Ectodermal cell (in vitro differentiated cells): ENCODE measurements around the gene SPATA16. TPM values are rescaled to one million over a fixed set of nuclear protein-coding genes. Genes with fewer than 3 reads are reported as not detected.
"Not testable (repeated sequence)": the region's sequence is repeated elsewhere in the genome, so short reads cannot be mapped to it uniquely, and the experiment has no call there.

Experiments
- H3K27ac ChIP-seq: 2 replicates; pipeline ENCODE4 v1.7.0; 2013; ENCODE audit warnings: mild to moderate bottlenecking, low read depth, low read length; ENCODE audit not compliant: insufficient read depth, poor library complexity, severe bottlenecking
- H3K27me3 ChIP-seq: 2 replicates; pipeline ENCODE4 v1.7.0; 2013; ENCODE audit warnings: mild to moderate bottlenecking, low read length; ENCODE audit not compliant: insufficient read depth, control insufficient read depth, poor library complexity, severe bottlenecking
- H3K36me3 ChIP-seq: one replicate; pipeline ENCODE4 v1.7.0; 2013; ENCODE audit warnings: low read length; ENCODE audit not compliant: control insufficient read depth, insufficient read depth
- H3K4me1 ChIP-seq: one replicate; pipeline ENCODE4 v1.7.0; 2013; ENCODE audit warnings: low read length; ENCODE audit not compliant: control insufficient read depth, insufficient read depth
- H3K4me3 ChIP-seq: 2 replicates; pipeline ENCODE4 v1.7.0; 2013; ENCODE audit warnings: low read depth, low read length, control low read depth; ENCODE audit not compliant: insufficient read depth
- H3K9me3 ChIP-seq: 2 replicates; pipeline ENCODE4 v1.7.0; 2013; ENCODE audit warnings: mild to moderate bottlenecking, low read length, moderate library complexity; ENCODE audit not compliant: control insufficient read depth
- WGBS, 2 experiments: methylation state at CpG; one replicate each; pipeline ENCODE4 v1.1.7; 2013; ENCODE audit warnings: missing lambda C conversion rate in 2 of 2; 5-methylcytosine and 5-hydroxymethylcytosine counted together
- polyA plus RNA-seq, 4 experiments: library from polyadenylated mRNA; stranded (reverse); fragments of 50-300 nt; gene quantifications; one replicate each; pipeline ENCODE4 v1.2.3, GENCODE V29; 2013

The SPATA16 gene, protein sequence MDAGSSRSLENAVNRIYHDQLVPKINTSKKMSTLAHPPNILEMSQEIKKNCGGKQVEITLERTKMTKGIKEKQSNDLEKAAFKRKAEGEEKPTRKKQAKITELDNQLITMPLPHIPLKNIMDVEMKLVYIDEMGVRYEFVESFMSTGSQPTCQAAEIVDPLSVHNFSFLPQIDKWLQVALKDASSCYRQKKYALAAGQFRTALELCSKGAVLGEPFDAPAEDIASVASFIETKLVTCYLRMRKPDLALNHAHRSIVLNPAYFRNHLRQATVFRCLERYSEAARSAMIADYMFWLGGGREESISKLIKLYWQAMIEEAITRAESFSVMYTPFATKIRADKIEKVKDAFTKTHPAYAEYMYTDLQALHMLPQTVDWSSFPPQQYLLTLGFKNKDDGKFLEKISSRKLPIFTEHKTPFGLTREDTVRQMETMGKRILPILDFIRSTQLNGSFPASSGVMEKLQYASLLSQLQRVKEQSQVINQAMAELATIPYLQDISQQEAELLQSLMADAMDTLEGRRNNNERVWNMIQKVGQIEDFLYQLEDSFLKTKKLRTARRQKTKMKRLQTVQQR
- not detected for polyA plus RNA-seq (2013, experiment 1 of 4)
- not detected for polyA plus RNA-seq (2013, experiment 2 of 4)
- not detected for polyA plus RNA-seq (2013, experiment 3 of 4)
- not detected for polyA plus RNA-seq (2013, experiment 4 of 4)

DNA sequence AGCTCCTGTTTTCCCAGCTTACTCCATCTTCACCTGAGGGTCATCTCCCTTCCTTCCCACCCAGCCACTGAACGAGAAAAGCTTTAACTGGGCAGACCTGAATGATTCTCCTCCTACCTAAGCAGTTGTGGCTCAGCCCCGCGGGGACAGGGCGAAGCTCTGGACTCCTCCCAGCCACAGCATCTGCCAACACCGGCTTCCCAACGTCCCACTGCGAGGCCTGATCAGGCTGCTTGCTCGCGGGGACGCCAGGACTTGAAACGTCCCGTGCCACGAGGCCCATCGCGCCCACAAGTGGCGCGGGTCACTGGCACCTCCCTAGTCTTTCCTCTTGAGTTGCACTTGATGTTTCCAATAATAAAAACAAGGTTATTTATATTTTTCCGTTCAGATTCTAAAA is at the start of gene SPATA16:
SPATA16 (minus strand) TSS at position 250 of the 400 bp plus-strand sequence. CDS start 23,504 bp downstream, outside the sequence.
- Histone ChIP-seq H3K9me3 (no peaks in the 10 kb centered on the region), H3K4me3 (no peak within 1 kb of the TSS), H3K27me3 (no peaks in the 10 kb centered on the region), H3K27ac (no peak within 1 kb of the TSS), H3K4me1 (peaks cover 9% of the 10 kb centered on the region), H3K36me3 (no peaks in the 10 kb centered on the region)
- WGBS, 2 experiments: 94 to 95% methylated on average over 17 of the region's 18 CpGs

DNA sequence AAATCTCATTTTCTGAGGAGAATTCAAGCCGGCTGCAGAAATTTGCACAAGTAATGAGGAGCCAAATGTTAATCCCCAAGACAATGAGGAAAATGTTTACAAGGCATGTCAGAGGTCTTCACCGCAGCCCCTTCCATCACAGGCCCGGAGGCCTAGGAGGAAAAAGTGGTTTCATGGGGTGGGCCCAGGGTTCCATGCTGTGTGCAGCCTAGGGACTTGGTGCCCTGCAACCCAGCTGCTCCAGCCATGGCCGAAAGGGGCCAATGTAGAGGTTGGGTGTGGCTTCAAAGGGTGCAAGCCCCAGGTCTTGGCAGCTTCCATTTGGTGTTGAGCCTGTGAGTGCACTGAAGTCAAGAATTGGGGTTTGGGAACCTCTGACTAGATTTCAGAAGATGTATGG is 42.0 kb upstream of the SPATA16 start:
- H3K36me3 ChIP-seq, H3K4me1 ChIP-seq, H3K27ac ChIP-seq, H3K27me3 ChIP-seq, H3K9me3 ChIP-seq, H3K4me3 ChIP-seq: not testable (repeated sequence)
- WGBS, 2 experiments: 94 to 95% methylated on average over 4 of the region's 4 CpGs

DNA sequence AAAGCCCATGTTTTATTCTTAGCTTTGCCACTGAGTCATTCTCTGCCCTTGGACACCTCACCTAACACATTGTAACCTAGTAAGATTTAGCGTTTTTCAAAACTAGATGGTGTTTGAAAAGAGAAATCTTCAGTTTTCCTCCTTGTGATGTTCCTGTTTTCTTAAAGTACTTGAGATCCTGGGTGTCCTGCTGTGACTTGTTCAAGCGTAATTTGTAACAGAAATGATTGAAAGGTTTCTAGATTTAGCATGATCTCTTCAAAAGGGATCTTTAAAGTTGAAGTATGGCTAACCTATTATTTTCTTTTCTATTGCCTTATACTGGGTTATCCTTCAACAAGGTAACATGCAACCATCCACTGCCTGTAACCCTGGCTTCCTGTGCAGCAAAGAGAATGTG is 32.6 kb upstream of the SPATA16 start:
- Histone ChIP-seq H3K9me3 (no peaks in the 10 kb centered on the region), H3K4me1 (no peaks in the 10 kb centered on the region), H3K27me3 (no peaks in the 10 kb centered on the region), H3K27ac (no peak overlapping the region), H3K36me3 (no peaks in the 10 kb centered on the region), H3K4me3 (no peak overlapping the region)
- 46 to 49% methylated on average over 2 of the region's 2 CpGs for WGBS, 2 experiments

DNA sequence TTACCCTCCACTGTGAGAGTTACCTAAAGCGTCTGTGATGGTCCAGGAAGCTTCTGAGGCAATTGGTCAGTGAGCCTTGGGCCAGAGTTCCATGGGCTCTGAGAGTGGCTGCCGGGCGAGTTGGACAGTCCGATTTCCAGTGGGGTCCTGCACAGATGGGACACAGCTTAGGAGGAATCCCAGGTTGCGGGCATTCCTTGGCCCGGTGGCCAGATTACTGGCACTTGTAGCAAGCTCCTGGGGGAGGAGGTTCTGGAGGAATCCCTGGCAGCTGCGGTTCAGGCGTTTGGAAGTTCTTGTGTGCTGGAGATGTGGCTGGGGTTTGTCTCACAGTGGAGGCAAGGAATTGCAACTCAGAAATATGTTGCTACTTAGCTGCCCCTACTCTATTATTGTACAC is 18.1 kb upstream of the SPATA16 start:
- not testable (repeated sequence) for H3K36me3 ChIP-seq, H3K27ac ChIP-seq, H3K4me1 ChIP-seq, H3K9me3 ChIP-seq, H3K27me3 ChIP-seq, H3K4me3 ChIP-seq
- 84 to 85% methylated on average over 8 of the region's 8 CpGs for WGBS, 2 experiments

DNA sequence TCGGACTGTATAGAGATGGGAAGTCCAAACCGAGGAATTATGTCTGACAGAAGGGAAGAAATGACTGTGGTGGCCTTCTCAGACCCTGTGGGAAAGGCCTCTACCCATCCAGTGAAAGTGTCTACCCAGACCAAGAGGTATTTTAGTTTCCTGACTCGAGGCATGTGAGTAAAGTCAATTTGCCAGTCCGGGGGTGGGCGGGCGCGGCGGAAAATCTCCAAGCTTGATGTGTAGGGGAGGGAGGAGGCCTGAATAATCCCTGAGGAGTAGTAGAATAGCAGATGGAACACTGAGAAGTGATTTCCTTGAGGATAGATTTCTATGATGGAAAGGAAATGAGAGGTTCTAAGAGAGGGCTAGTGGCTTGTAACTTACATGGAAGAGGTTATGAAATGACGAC is 15.5 kb upstream of the SPATA16 start:
- H3K36me3 ChIP-seq: not testable (repeated sequence)

DNA sequence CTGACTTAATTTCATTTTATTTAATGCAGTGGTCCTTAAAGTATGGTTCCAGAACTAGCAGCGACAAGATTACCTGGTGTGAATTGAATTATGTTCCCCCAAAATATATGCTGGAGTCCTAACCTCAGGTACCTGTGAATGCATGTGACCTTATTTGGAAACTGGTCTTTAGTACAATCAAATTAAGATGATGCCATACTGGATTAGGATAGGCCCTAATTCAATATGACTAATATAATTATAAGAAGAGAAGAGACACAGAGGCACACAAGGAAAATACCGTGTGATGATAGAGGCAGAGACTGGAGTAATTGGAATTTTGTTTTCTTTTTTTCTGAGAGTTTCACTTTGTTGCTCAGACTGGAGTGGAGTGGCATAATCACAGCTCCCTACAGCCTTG is 12.6 kb upstream of the SPATA16 start:
- no peaks in the 10 kb centered on the region for H3K4me1 ChIP-seq
- no peak overlapping the region for H3K4me3 ChIP-seq
- no peaks in the 10 kb centered on the region for H3K9me3 ChIP-seq
- 92 to 100% methylated on average over 2 of the region's 2 CpGs for WGBS, 2 experiments
- no peak overlapping the region for H3K27ac ChIP-seq
- no peaks in the 10 kb centered on the region for H3K36me3 ChIP-seq
- no peaks in the 10 kb centered on the region for H3K27me3 ChIP-seq

More for the DNA sequence above, 15.5 kb upstream of the SPATA16 start:
- not testable (repeated sequence) for H3K27ac ChIP-seq, H3K4me3 ChIP-seq, H3K9me3 ChIP-seq, H3K4me1 ChIP-seq, H3K27me3 ChIP-seq
- 94 to 96% methylated on average over 9 of the region's 9 CpGs for WGBS, 2 experiments

DNA sequence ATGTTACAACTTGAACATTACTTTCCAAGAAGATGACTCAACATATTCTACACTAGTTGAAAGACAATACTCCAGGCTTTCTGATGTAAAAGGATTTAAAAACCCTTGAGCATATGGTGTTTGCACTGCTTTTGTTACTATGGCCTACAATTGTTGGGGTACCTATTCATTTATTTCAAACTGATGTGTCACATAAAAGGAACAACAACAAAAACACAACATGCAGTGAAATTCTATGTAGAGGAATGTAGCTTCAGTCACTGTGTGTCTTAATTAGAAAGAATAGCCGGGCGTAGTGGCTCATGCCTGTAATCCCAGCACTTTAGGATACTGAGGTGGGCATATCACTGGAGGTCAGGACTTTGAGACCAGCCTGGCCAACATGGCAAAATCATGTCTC is 1.6 kb downstream of the SPATA16 start:
- Histone ChIP-seq H3K9me3 (no peaks in the 10 kb centered on the region), H3K36me3 (no peaks in the 10 kb centered on the region), H3K4me1 (peaks cover 9% of the 10 kb centered on the region), H3K27me3 (no peaks in the 10 kb centered on the region), H3K27ac (no peak overlapping the region), H3K4me3 (no peak overlapping the region)
- 78 to 79% methylated on average over 2 of the region's 2 CpGs for WGBS, 2 experiments

DNA sequence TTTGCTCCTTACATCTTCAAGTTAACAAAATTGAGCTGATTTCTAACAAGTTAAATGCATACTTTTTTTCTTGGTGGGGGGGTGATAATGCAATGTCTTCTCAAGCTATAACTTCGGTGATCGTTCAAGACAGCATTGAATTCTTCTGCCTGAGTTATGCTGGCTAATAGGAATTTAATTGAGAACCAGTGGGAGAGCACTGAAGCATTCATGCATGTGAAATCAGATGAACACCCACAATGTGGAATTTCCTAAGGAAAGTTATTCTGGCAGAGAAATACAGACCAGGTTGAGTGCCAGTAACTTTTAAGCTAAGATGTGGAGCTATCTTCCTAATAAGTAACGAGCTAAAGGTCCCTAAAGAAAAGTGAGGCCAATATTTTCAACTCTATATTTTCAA is 3.0 kb downstream of the SPATA16 start:
- H3K9me3 ChIP-seq: no peaks in the 10 kb centered on the region
- peak overlapping the region; percentile 26 for H3K27ac ChIP-seq
- H3K27me3 ChIP-seq: no peaks in the 10 kb centered on the region
- H3K36me3 ChIP-seq: no peaks in the 10 kb centered on the region
- no peak overlapping the region for H3K4me3 ChIP-seq
- peaks cover 9% of the 10 kb centered on the region for H3K4me1 ChIP-seq
- WGBS, 2 experiments: 66 to 76% methylated on average over 3 of the region's 3 CpGs

DNA sequence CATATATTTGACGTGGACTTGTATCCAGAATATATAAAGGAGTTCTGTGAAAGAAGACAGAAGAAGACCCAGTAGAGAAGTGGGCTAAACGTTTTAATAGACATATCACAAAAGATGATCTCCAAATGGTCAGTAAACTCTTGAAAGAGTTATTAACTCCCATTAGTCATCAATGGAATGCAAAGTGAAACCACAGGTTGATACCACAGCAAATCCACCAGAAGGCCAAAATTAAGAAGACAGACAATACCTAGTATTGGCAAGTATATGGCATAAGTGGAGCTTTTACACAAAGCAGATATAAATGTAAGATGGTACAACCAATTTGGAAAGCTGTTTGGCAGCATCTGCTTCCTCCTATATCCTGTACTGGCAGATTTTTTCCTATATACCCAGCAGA is 6.0 kb downstream of the SPATA16 start:
- H3K27me3 ChIP-seq: no peaks in the 10 kb centered on the region
- H3K36me3 ChIP-seq: no peaks in the 10 kb centered on the region
- H3K27ac ChIP-seq: no peak overlapping the region
- H3K9me3 ChIP-seq: no peaks in the 10 kb centered on the region
- peaks cover 9% of the 10 kb centered on the region for H3K4me1 ChIP-seq
- no peak overlapping the region for H3K4me3 ChIP-seq
- WGBS, 2 experiments: 45 to 100% methylated on average over 1 to 2 of the region's 2 CpGs

DNA sequence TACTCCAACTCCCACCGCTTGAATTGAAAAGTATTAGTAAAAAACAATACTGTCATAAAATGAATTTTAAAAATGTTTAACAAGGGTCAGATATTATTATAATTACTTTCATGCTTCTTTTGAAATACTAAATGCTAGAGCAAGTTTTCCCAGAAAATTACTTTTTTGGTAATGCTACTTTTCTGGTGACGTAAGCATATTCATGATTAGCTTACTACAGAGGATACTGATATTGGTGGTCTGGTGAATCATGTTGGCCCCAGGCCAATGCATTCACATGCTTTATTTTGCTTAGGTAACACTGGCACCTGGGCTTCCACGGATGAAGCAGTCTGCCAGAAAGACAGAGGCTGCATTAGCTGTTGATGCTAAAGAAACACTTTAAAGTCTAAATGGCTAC is 12.4 kb downstream of the SPATA16 start:
- no peak overlapping the region for H3K27ac ChIP-seq
- H3K4me1 ChIP-seq: no peaks in the 10 kb centered on the region
- WGBS, 2 experiments: 81 to 91% methylated on average over 2 of the region's 3 CpGs
- H3K4me3 ChIP-seq: no peak overlapping the region
- H3K27me3 ChIP-seq: no peaks in the 10 kb centered on the region
- H3K9me3 ChIP-seq: no peaks in the 10 kb centered on the region
- H3K36me3 ChIP-seq: no peaks in the 10 kb centered on the region
